Lower leg skin (tissue), 4 donors: Measurements from ENCODE around the gene CHMP1A. TPM values are rescaled to one million over a fixed set of nuclear protein-coding genes. Genes with fewer than 3 reads are reported as not detected.
"Not testable (repeated sequence)": the region's sequence is repeated elsewhere in the genome, so short reads cannot be mapped to it uniquely, and the experiment has no call there.

Experiments
- DNase-seq, 2 donors: peaks; one replicate each; pipeline ENCODE4 v3.0.0-alpha.2; 2019; ENCODE audit warnings: low spot score in 2 of 2
- H3K4me3 ChIP-seq: fragments of 200-600 bp; sonication (generic); 2 replicates; pipeline ENCODE4 v1.5.1; 2017; ENCODE audit warnings: mild to moderate bottlenecking, low read depth; ENCODE audit not compliant: poor library complexity, severe bottlenecking
- CTCF ChIP-seq, 3 donors: fragments of 450-650 bp; IDR thresholded peaks; one replicate each; pipeline ENCODE4 v1.5.1; 2016; ENCODE audit warnings: antibody characterized with exemption in 3 of 3, mild to moderate bottlenecking in 3 of 3, moderate library complexity in 2 of 3
- POLR2A ChIP-seq, 2 donors: fragments of 450-650 bp; IDR thresholded peaks; one replicate each; pipeline ENCODE4 v1.6.1; 2016 to 2017; ENCODE audit warnings: antibody characterized with exemption in 2 of 2, mild to moderate bottlenecking in 1 of 2, moderate library complexity in 1 of 2
- WGBS, 2 donors: methylation state at CpG; one replicate each; pipeline ENCODE4 v1.1.5; 2018; 5-methylcytosine and 5-hydroxymethylcytosine counted together
- intact Hi-C: fragments of 100-400 bp; cut with DNase I; formaldehyde crosslinking; loops from one replicate; pipeline ENCODE4 v1.15.0; 2023; ENCODE audit warnings: low total_unique reads
- total RNA-seq, 4 donors: library from RNA; depleted of rRNA; stranded (reverse); fragments of >200 nt; gene quantifications; one replicate each; pipeline ENCODE4 v1.1.0, GENCODE V29; 2016

Gene CHMP1A
- total RNA-seq, 4 donors from 2014 or later: 78.3 to 141 (median 91.1) TPM

DNA sequence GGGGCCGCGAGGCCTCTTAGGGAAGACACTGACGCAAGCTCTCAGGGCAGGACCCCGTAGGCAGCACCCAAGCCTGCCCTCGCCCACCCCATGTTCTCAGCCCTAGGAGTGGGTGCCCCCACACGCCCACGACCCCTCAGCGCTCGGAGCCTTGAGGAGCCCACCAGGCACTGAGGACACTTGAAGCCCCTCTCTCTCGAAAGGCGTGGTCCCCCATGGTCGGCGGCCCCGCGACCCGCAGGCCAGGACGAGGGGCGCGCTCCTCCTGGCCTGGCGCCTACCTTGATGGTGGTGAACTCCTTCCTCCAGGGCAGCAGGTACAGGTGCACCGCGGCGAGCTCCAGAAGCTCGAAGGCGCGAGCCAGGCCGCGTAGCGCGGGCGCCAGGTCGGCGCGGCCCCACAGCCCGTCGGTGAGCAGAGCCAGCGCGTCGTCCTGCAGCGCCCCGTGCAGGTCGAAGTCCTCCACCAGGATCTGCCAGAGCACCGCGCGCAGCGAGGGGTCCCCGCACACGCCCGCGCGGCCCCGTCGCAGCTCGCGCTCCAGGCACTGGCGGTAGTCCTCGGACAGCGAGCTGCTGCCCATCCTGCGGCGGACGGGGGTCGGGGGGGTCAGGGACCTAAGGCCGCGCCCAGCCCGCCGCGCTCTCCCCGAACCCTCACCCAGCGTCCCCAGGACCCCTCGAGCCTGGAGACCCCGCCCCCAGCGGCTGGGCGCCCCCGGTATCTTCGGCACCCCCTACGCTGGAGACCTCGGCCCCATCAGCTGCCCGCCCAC lies 43.3 kb upstream of the CHMP1A start:
- WGBS, 2 donors: 3 to 4% methylated on average over 20 to 44 of the region's 78 CpGs
- intact Hi-C loops: loop anchor here (10.0 kb wide), 1 partner anchor 164 kb away; no protein-coding TSS in a partner anchor
- peak in 1 of 2 donors; percentile 89 for DNase-seq
- H3K4me3 ChIP-seq: peak overlapping the region; percentile 56
- no peak for TF ChIP-seq CTCF (IDR thresholded peaks at IDR 0.05)
- TF ChIP-seq POLR2A (IDR thresholded peaks at IDR 0.05): no peak

DNA sequence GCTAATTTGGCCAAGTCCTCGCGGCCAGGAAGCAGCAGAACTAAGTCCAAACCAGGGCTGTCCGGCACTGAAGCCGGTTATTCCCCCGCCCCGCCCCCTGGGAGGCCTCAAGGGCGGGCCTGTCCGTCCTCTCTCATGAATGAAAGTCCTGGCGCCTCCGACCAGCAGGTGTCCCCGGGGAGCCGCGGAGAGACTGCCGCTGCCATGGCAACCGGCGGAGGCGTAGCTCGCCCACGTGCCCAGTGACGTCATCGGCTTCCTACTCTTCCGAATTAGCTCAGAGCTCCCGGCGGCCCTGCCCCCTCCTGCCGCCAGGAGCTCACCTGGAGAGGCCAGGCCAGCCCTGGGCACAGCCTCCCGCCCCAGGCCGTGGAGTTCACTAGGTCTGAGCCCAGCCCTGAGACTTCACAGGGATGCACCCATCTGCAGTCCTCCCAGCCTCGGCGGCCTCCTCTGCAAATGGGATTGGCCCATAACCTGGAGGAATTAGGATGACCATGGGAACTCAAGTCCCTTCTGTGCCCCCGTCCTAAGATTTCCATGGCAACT lies 42.7 kb upstream of the CHMP1A start:
- WGBS, 2 donors: 1 to 3% methylated on average over 15 to 25 of the region's 30 CpGs
- intact Hi-C loops: loop anchor here (10.0 kb wide), 1 partner anchor 165 kb away; no protein-coding TSS in a partner anchor

GRCh38 chr16:89699629-89700099 lies 42.2 kb upstream of the CHMP1A start:
- not testable (repeated sequence) for DNase-seq, H3K4me3 ChIP-seq
- 56 to 62% methylated on average over 16 to 18 of the region's 18 CpGs for WGBS, 2 donors
- intact Hi-C loops: loop anchor here (10.0 kb wide), 1 partner anchor 165 kb away; no protein-coding TSS in a partner anchor

More for the DNA sequence above, 42.7 kb upstream of the CHMP1A start:
- peak; percentile 97 to 99 for DNase-seq
- H3K4me3 ChIP-seq: peak overlapping the region; percentile 56
- TF ChIP-seq CTCF (IDR thresholded peaks at IDR 0.05) (peak in 1 of 3 donors; percentile 36), POLR2A (IDR thresholded peaks at IDR 0.05) (no peak)

GRCh38 chr16:89698717-89699116 lies 41.2 kb upstream of the CHMP1A start:
- intact Hi-C loops, DNase-seq, H3K4me3 ChIP-seq: not testable (repeated sequence)
- WGBS, 2 donors: 94 to 97% methylated on average over 14 of the region's 14 CpGs

- no peak overlapping the region for H3K4me3 ChIP-seq
- TF ChIP-seq CTCF (IDR thresholded peaks at IDR 0.05) (no peak), POLR2A (IDR thresholded peaks at IDR 0.05) (no peak)
- intact Hi-C loops: no loop called here
- DNase-seq: no peak
- 82 to 91% methylated on average over 8 to 23 of the region's 32 CpGs for WGBS, 2 donors
Measured at GRCh38 chr16:89697616-89698331, 40.3 kb upstream of the CHMP1A start.

DNA sequence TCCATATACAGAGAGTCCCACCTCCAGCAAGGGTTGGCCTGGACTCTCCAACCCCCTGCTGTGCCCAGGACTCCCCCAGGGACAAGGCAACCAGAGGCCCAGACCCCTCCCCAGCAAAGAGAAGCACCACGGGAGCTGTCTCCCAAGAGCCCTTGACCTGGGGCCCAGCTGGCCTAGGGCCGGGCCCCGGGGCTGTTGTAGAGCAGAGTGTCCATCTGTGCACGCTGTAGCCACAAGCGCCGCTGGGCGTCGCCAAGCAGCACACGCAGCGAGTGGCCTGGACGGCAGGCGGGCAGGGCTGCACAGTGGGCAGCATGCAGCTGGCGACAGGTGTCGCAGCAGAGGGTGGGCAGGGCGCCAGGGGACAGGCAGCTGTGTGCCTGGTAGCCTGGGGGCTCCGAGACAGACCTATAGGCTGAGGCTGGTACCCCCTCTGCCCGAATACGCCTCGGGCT lies 39.7 kb upstream of the CHMP1A start:
- TF ChIP-seq POLR2A (IDR thresholded peaks at IDR 0.05) (no peak), CTCF (IDR thresholded peaks at IDR 0.05) (no peak)
- intact Hi-C loops: no loop called here
- H3K4me3 ChIP-seq: no peak overlapping the region
- DNase-seq: no peak
- WGBS, 2 donors: 91 to 92% methylated on average over 6 to 19 of the region's 19 CpGs
